ENCODE results near the gene R3HDM2.
"Not testable (repeated sequence)": the region's sequence is repeated elsewhere in the genome, so short reads cannot be mapped to it uniquely, and the experiment has no call there.

Gene R3HDM2

GRCh38 chr12:57426948-57427347, 3.9 kb downstream of the R3HDM2 start:
- not testable (repeated sequence) for DNase-seq (ENCODE audit: low read depth)

DNA sequence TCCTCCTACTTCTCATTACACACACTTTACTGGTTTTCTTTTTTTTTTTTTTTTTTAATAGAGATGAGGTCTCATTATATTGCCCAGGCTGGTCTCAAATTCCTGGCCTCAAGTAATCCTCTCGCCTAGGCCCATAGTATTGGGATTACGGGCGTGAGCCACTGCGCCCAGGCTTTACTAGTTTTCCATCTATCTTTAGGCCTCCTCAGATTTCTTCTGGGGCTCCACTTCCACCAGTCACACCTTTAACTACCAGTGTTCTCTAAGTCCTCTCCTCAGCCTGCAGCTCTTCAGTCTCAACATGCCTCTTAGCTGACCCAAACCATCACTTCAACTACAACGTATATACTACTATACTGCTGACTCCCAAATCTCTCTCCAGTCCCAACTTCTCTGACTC, 10.4 kb downstream of the R3HDM2 start:
- no peak for DNase-seq (ENCODE audit: low read depth)

- DNase-seq (ENCODE audit: low read depth): no peak
Measured at GRCh38 chr12:57419495-57419894, 11.3 kb downstream of the R3HDM2 start.

- DNase-seq (ENCODE audit: low read depth): no peak
Measured at GRCh38 chr12:57418255-57418654, 12.6 kb downstream of the R3HDM2 start.

- no peak for DNase-seq (ENCODE audit: low read depth)
Measured at GRCh38 chr12:57416039-57416996, 14.5 kb downstream of the R3HDM2 start.

- DNase-seq (ENCODE audit: low read depth): no peak
Measured at GRCh38 chr12:57415088-57415487, 15.8 kb downstream of the R3HDM2 start.

GRCh38 chr12:57414160-57414559, 16.7 kb downstream of the R3HDM2 start:
- DNase-seq (ENCODE audit: low read depth): not testable (repeated sequence)

GRCh38 chr12:57410534-57410933, 20.3 kb downstream of the R3HDM2 start:
- no peak for DNase-seq (ENCODE audit: low read depth)

DNA sequence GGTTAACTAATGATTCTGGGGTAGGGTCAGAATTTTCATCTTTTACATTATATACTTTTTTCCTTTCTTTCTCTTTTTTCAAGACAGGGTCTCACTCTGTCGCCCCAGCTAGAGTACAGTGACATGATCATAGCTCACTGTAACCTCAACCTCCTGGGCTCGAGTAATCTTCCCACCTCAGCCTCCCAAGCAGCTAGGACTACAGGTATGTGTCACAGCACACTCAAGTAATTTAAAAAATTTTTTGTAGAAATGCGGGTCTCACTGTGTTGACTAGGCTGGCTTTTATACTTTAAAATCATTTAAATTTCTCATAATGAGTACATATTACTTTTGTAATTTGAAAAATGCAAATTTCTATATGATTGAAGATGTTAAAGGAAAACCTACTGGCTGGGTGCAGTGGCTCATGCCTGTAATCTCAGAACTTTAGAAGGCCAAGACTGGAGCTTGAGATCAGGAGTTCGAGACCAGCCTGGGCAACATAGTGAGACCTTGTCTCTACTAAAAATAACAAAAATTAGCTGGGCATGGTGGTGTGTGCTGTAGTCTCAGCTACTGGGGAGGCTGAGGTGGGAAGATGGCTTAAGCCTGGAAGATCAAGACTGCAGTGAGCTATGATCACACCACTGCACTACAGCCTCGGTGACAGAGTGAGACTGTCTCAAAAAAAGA, 25.7 kb downstream of the R3HDM2 start:
- no peak for DNase-seq (ENCODE audit: low read depth)

GRCh38 chr12:57402156-57402555, 28.7 kb downstream of the R3HDM2 start:
- not testable (repeated sequence) for DNase-seq (ENCODE audit: low read depth)

DNA sequence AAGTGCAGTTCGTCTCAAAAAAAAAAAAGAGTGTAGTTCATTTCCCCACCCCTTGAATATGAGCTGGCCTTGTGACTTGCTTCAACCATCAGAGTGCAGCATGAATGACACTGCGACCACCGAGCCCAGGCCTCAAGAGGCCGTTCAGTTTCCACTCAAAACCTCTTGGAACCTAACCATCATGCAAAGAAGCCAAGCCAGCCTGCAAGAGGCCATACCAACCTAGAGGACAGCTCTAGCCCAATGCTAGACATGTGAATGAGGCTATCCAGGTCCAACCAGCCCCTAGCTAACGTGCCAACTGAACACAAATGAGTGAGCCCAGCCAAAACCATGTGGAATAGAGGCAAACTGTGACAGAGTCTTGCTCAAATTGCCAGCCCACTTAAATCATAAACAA, 29.7 kb downstream of the R3HDM2 start:
- DNase-seq (ENCODE audit: low read depth): no peak

DNA sequence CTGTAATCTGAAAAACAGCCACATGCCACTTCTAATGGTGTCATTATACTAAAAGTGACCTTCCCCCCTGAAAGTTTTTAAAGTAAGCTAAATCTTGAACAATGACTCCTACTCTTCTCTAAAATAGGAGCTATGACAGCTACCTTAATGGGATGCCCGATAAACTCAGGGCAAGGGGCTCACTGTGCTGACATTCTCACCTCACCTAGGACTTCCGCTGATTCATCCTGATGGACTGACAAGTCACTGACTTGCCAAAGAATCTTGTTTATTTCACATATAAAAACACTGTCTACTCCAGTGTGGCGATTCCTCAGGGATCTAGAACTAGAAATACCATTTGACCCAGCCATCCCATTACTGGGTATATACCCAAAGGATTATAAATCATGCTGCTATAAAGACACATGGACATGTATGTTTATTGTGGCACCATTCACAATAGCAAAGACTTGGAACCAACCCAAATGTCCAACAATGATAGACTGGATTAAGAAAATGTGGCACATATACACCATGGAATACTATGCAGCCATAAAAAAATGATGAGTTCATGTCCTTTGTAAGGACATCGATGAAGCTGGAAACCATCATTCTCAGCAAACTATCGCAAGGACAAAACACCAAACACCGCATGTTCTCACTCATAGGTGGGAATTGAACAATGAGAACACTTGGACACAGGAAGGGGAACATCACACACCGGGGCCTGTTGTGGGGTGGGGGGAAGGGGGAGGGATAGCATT, 31.0 kb downstream of the R3HDM2 start:
- DNase-seq (ENCODE audit: low read depth): not testable (repeated sequence)

DNA sequence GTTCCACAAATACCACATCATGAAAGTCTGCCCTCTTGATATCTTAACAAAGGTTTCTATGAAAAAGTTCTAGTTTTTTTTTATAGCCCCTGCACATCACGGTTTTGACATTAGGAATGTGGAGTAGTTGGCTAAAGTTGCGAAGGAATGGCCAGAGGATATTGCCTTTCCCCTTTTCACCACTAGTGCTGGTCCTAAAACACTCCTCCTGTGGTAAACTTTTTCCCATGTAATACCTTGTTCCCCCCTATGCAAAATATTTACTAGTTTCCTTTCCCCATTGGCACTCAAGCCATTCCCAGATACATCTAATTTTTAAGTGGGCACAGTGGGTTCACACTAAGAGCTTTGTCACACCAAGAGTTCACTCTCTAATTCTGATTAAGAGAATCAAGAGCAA, 33.4 kb downstream of the R3HDM2 start:
- DNase-seq (ENCODE audit: low read depth): no peak

DNA sequence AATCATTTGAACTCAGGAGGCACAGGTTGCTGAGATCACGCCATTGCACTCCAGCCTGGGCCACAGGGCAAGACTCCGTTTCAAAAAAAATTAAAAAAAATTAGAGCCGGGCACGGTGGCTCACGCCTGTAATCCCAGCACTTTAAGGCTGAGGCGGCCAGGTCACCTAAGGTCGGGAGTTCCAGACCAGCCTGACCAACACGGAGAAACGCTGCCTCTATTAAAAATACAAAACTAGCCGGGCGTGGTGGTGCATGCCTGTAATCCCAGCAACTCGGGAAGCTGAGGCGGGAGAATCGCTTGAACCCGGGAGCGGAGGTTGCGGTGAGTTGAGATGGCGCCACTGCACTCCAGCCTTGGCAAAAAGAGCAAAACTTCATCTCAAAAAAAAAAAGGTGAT, 35.7 kb downstream of the R3HDM2 start:
- DNase-seq (ENCODE audit: low read depth): no peak

DNA sequence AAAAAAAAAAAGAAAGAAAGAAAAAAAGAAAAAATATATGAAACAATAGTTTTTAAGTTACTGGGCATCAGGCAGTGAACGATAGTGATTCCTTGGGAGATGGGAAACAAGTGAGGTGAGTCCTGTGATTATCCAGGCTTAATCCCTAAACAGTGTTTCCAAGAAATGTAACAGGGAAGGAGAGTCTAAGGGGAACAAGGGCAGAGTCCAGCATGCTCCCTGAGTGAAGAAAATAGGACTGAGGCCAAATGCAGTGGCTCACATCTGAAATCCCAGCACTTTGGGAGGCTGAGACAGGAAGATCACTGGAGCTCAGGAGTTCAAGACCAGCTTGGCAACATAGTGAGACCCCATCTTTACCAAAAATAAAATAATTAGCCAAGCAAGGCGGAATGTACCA, 40.7 kb downstream of the R3HDM2 start:
- DNase-seq (ENCODE audit: low read depth): no peak

GRCh38 chr12:57389033-57389432, 41.8 kb downstream of the R3HDM2 start:
- DNase-seq (ENCODE audit: low read depth): no peak

DNA sequence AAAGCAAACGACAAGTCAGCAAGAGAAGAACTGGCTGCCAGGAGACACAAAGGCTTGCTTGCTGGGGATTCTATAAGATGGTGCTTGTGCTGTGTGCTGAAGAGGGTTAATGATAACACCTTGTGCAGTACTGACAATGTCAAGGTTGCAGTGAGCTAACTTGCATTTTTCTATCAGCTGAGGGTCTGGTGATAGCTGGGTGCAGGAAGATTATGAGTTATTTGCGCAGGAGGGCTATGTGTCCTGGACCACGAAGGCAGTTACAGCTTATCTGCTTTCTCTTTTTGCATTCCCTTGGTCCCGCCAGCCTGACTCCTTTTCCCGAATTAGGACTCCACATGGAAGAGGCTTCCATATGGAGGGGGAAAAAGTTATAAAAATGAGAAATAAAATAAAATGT, 42.4 kb downstream of the R3HDM2 start:
- DNase-seq (ENCODE audit: low read depth): no peak

DNA sequence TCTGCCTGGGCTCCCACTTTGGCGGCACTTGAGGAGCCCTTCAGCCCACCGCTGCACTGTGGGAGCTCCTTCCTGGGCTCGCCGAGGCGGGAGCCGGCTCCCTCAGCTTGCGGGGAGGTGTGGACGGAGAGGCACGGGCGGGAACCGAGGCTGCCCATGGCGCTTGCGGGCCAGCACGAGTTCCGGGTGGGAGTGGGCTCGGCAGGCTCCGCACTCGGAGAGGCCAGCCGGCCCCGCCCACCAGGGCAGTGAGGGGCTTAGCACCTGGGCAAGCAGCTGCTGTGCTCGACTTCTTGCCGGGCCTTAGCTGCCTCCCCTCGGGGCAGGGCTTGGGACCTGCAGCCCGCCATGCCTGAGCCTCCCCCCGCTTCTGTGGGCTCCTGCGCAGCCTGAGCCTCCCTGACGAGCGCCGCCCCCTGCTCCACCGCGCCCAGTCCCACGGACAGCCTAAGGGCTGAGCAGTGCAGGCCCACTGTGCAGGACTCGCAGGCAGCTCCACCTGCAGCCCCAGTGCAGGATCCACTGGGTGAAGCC, 44.6 kb downstream of the R3HDM2 start:
- no peak for DNase-seq (ENCODE audit: low read depth)

DNA sequence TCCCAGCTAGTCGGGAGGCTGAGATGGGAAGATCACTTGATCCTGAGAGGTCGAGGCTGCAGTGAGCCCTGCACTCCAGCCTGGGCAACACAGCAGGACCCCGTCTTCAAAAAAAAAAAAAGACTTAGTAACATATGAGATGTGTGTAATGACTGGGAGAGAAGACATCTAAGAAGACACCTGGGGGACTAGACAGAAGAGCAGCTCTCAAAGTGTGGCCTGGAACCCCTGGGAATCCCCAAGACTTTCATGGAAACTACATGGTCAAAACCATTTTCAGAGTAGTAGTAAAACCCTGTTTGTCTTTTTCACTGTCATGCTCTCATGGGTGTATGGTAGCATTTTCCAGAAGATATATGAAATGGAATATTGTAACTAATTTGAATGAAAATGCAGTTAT, 45.3 kb downstream of the R3HDM2 start:
- DNase-seq (ENCODE audit: low read depth): no peak

GRCh38 chr12:57384478-57384877, 46.4 kb downstream of the R3HDM2 start:
- DNase-seq (ENCODE audit: low read depth): no peak

- DNase-seq (ENCODE audit: low read depth): no peak
Measured at GRCh38 chr12:57381693-57382220, 49.1 kb downstream of the R3HDM2 start.

GRCh38 chr12:57380300-57380699, 50.5 kb downstream of the R3HDM2 start:
- no peak for DNase-seq (ENCODE audit: low read depth)

Data from T follicular helper cell (primary cell).